RKO (cell line): ENCODE data around the gene ZMPSTE24.
A peak's percentile ranks its signal among the peaks of the same experiment; 100 is the strongest.
"Not testable (repeated sequence)": the region's sequence is repeated elsewhere in the genome, so short reads cannot be mapped to it uniquely, and the experiment has no call there.

Experiments
- DNase-seq: peaks from one replicate; pipeline ENCODE4 v3.0.0-alpha.2; 2016; ENCODE audit warnings: low spot score

ZMPSTE24 gene

DNA sequence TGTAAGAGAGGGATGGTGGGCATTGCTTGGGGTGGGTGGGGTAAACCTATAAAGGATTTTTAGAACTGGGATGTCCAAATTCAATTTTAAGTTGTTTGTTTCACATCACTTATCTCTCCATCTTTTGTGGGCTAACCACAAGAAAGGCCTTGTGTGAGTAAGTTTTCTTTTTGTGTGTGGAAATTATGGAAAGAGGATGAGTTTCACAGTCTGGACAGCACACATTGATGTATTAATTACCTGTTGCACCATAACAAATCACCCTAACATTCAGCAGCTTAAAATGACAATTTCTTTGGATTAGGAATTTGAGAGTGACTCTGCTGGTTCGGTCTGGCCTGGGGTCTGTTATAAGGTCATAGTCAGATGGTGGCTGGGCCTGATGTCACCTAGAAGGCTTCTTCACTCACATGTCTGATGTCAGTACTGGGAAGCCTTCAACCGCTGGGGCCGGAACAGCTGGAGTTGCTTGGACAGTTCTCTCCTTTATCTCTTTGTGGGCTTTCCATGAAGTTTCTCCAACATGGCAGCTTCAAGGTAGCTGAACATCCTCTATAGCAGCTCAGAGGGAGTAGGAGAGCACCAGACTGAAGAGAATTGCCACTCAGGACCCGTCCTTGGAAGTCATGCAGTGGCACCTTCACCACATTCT, 61.1 kb downstream of the ZMPSTE24 start:
- no peak for DNase-seq

DNA sequence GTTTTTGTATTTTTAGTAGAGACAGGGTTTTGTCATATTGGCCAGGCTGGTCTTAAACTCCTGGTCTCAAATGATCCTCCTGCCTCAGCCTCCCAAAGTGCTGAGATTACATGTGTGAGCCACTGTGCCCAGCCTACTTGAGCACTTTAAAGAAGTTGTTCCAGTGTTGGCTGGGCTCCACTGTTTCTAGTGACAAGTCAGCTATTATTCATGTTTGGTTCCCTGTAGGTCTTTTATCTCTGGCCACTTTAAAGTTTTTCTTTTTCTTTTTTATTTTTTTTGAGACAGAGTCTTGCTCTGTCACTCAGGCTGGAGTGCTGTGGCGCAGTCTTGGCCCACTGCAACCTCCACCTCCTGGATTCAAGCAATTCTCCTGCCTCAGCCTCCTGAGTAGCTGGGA, 73.4 kb downstream of the ZMPSTE24 start:
- DNase-seq = not testable (repeated sequence)

DNA sequence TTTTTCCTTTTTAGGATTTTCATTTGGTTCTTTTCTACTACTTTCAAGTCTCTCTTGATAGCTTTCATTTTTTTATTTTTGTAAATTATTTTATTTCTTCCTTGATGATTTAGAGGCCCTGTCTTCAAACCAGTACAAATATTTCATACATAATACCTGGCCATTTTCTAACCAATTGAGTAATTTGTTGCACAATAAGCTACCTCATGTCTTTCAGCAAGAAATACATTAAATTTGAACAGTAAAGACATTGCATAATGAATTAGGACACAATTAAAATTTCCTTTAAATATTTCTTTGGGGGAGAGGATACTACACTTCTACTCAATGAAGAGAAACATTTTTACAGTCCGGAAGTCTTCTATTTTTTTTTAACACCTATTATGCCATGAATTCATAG, 74.7 kb downstream of the ZMPSTE24 start:
- no peak for DNase-seq

DNA sequence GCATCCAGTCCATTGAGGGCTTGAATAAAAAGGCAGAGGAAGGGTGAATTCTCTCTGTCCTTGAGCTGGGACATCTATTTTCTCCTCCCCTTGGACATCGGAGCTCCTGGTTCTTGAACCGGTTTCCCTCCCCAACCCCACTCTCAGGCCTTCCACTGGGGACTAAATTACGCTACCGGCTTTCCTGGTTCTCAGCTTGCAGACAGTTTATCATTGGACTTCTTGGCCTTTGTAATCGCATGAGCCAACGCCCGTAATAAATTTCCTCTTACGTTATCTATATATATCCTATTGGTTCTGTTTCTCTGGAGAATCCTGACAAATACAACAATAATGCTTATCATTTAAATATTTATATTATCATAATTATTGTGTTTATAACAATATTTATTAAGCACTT, 79.4 kb downstream of the ZMPSTE24 start:
- DNase-seq = no peak

DNA sequence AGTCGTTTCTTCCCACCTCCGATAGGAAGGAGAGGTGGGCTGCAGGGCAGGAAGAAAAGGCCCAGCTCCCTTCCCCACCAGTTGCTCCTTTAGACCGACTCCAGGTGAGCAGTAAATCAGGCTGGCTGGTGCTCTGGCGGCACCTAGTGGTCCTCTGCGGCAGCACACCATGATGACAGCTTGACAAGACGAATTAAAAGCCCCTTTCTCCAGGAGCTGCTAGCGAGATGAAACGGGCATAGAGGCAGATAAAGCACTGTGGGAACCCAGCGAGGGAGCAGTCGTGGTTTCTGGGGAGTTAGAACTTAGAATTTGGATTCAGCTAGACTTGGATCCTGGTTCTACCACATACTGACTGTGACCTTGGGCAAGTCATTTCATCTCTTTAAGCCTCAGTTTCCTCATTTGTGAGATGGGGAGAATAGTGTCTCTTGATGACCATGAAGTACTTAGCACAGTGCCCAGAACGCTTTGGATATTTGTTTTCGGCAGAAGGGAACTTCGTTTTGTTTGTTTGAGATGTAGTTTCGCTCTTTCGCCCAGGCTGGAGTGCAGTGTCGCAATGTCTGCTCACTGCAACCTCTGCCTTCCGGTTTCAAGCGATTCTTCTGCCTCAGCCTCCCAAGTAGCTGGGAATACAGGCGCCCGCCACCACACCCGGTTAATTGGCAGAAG, 80.8 kb downstream of the ZMPSTE24 start:
- peak; percentile 77 for DNase-seq

DNA sequence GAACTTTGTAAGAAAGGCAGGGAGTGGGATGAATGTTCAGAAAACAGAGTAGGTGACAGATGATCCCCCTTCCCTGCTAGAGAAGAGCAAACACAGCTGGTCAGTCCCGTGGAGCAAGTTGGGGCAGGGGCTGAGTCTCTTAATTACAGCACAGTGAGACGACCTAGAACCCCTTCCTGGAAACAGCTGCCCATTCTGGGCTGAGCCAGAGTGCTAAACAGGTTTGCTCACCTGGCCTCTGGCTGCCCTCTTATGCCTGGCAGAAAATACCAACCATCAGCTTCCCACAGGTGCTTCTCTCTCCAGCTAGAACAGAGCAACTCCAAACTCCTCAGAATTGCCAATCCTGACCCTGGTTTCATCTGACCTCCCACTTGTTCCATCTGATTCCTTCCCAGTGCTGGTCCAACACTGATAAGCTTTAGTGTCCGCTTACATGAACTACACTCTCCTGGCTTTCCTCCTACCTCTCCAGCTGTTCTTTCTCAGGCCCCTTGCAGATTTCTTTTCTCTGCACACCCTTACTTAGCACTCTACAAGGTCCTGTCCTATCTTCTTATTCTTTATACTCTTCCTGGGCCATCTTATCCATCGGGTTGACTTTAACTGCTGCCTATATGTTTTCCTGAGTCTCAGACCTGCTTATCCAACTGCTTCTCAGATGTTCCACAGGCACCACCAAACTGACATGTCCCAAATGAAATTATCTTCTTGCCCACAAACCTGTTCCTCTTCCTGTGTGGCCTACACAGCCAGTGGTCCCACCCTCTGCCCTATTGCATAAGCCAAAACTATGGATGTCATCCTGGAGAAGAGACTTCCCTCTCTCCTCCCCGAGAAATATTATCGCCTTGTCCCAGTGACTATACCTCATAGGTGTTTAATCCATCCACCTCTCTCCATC, 81.6 kb downstream of the ZMPSTE24 start:
- no peak for DNase-seq

DNA sequence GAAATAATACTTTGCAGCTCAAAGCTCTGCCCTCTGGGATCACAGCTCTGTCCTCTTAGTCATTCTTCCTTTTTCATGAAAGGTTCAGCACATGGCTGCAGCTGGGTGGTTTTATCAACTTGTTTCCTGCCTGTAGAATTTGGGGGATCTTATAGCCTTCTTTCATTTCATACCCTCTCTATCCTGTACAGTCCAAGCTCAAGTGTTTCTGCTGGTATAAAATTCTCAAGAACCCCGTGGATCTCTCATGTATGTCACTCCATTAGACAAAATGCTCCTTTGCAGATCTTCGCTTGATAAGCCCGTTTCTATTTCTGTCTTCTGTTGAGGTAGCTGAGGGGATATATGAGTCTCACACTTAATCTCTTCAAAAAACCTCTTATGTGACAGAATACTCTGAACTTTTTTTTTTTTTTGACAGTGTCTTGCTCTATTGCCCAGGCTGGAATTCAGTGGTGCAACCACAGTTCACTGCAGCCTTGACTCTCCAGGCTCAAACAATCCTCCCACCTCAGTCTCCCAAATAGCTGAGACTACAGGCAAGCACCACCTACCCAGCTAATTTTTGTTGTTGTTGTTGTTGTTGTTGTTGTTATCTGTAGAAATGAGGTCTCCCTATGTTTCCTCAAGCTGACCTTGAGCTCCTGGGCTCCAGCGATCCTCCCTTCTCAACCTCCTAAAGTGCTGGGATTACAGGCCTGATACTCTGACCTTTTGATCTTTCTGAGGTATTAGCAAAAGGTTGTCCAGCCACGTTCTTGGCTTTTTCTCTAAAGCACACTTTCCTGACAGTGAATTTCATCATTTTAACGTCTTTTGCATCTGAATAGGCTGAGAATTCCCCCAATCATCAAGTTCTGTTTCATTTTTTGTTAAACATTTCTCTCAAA, 83.7 kb downstream of the ZMPSTE24 start:
- DNase-seq = no peak

DNA sequence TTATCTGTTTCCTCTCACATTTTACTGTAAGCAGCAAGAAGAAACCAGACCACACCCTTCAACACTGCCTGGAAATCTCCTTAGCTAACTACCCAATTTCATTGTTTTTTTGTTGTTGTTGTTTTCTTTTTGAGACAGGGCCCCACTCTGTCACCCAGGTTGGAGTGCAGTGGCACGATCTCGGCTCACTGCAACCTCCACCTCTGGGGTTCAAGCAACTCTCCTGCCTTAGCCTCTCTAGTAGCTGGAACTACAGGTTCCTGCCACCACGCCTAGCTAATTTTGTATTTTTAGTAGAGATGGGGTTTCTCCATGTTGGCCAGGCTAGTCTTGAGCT, 84.3 kb downstream of the ZMPSTE24 start:
- DNase-seq = not testable (repeated sequence)
